ENCODE data around the gene REELD1. TPM values are rescaled to one million over a fixed set of nuclear protein-coding genes. Genes with fewer than 3 reads are reported as not detected.

REELD1 gene
- total and polyA plus RNA-seq, 9 of the 15 experiments (the other 6 are each of a cell fraction or from before 2014, with no cell fraction given), result not detected

GRCh38 chr4:146274774-146275173, 60.4 kb downstream of the REELD1 start:
- DNase-seq (ENCODE audit: extremely low read depth in 1 of 4, low spot score in 3 of 4), result no peak
- intact Hi-C loops (cut with micrococcal nuclease), result loop anchor here (5.0 kb wide), 1 partner anchor 452 kb away; no protein-coding TSS in a partner anchor
- CTCF ChIA-PET (ENCODE audit: low intra/inter-chr PET ratio), result no interaction called here
- no peaks in the 10 kb centered on the region for H3K27me3 ChIP-seq (ENCODE audit: control insufficient read depth in 2 of 2, insufficient read depth in 2 of 2, low read length in 2 of 2)
- H3K4me3 ChIP-seq, result no peak overlapping the region
- H3K9me1 ChIP-seq (ENCODE audit: control insufficient read depth, insufficient read depth, low read length), result no peaks in the 10 kb centered on the region
- WGBS (ENCODE audit: insufficient coverage, low coverage, missing lambda C conversion rate), result 84% methylated on average over 1 of the region's 1 CpG
- no peak overlapping the region for H2AFZ ChIP-seq (ENCODE audit: low read depth, low read length)
- POLR2A ChIA-PET, result interaction anchor here (0.6 kb wide), 1 partner anchor 373 kb away, joined by 4 read pairs; no protein-coding TSS in a partner anchor
- BruUV-seq (replicated peaks), result no TSS peak
- H3K4me2 ChIP-seq (ENCODE audit: insufficient read depth, low read length), result no peak overlapping the region
- FAIRE-seq, result no peak
- H3K9ac ChIP-seq (ENCODE audit: insufficient read depth in 1 of 2, low read depth in 2 of 2, low read length in 2 of 2), result no peak overlapping the region
- H3K4me1 ChIP-seq (replicated peaks in 1 of 2; ENCODE audit: control insufficient read depth in 2 of 2, insufficient read depth in 2 of 2, low read length in 2 of 2), result peaks cover 0 to 5% of the 10 kb centered on the region in 2 experiments; a peak in 2 of 5 replicates
- in situ Hi-C loops (cut with MboI), result no loop called here
- no peak for ATAC-seq
- H3K79me2 ChIP-seq (ENCODE audit: control insufficient read depth, insufficient read depth, low read length), result no peaks in the 10 kb centered on the region
- H4K20me1 ChIP-seq (replicated peaks; ENCODE audit: control insufficient read depth, insufficient read depth, low read length), result no peaks in the 10 kb centered on the region
- no peaks in the 10 kb centered on the region for H3K36me3 ChIP-seq (ENCODE audit: control insufficient read depth, insufficient read depth, low read length)
- no peaks in the 10 kb centered on the region for H3K9me3 ChIP-seq (replicated peaks; ENCODE audit: control insufficient read depth, insufficient read depth, low read depth, low read length)
- H3K27ac ChIP-seq (ENCODE audit: extremely low read depth, low read depth, low read length), result no peak overlapping the region
- TF ChIP-seq ZKSCAN8 (CRISPR knock-in tag; IDR thresholded peaks at IDR 0.05) (no peak), EHMT2 (IDR thresholded peaks at IDR 0.05) (no peak), CGGBP1 (CRISPR knock-in tag; IDR thresholded peaks at IDR 0.05) (no peak), ZNF354B (CRISPR knock-in tag; IDR thresholded peaks at IDR 0.05) (no peak), TFAP4 (CRISPR knock-in tag; IDR thresholded peaks at IDR 0.05; ENCODE audit: borderline replicate concordance) (no peak), CHD7 (IDR thresholded peaks at IDR 0.05; ENCODE audit: low read depth, low read length) (no peak), FIP1L1 (IDR thresholded peaks at IDR 0.05; ENCODE audit: low read depth, low read length, poor library complexity, severe bottlenecking) (no peak), ARID3A (IDR thresholded peaks at IDR 0.05; ENCODE audit: borderline replicate concordance, low read depth, low read length) (no peak)

All from K562 (cell line).